Testis (tissue), 3 donors: ENCODE results near the gene DDX31. TPM values are rescaled to one million over a fixed set of nuclear protein-coding genes. Genes with fewer than 3 reads are reported as not detected.

Experiments
- DNase-seq: peaks from one replicate; pipeline ENCODE4 v3.0.0-alpha.2; 2019
- H3K27ac ChIP-seq, 2 donors: fragments of 200-600 bp; sonication (generic); one replicate each; pipeline ENCODE4 v1.5.1; 2019
- H3K27me3 ChIP-seq: fragments of 200-600 bp; sonication (generic); one replicate; pipeline ENCODE4 v1.5.1; 2019
- H3K36me3 ChIP-seq: fragments of 200-600 bp; sonication (generic); one replicate; pipeline ENCODE4 v1.5.1; 2017; ENCODE audit warnings: low read depth; ENCODE audit errors: missing control alignments
- H3K4me1 ChIP-seq: fragments of 200-600 bp; sonication (generic); one replicate; pipeline ENCODE4 v1.5.1; 2019
- H3K4me3 ChIP-seq, 2 donors: fragments of 200-600 bp; sonication (generic); one replicate each; pipeline ENCODE4 v1.5.1; 2017 to 2019
- H3K9me3 ChIP-seq: fragments of 200-600 bp; sonication (generic); one replicate; pipeline ENCODE4 v1.5.1; 2017
- CTCF ChIP-seq, 3 experiments: fragments of 450-650 bp in 2 of 3; fragments of 200-600 bp in 1 of 3; sonication (generic) in 1 of 3; IDR thresholded peaks; one replicate each; pipeline ENCODE4 v1.5.1; 2016 to 2019; ENCODE audit warnings: antibody characterized with exemption in 3 of 3, mild to moderate bottlenecking in 2 of 3, moderate library complexity in 1 of 3
- POLR2A ChIP-seq: fragments of 450-650 bp; IDR thresholded peaks from one replicate; pipeline ENCODE4 v1.6.1; 2017; ENCODE audit warnings: antibody characterized with exemption, mild to moderate bottlenecking, moderate library complexity
- WGBS, 2 donors: methylation state at CpG; one replicate each; pipeline ENCODE4 v1.1.5; 2018; 5-methylcytosine and 5-hydroxymethylcytosine counted together
- intact Hi-C: fragments of 100-400 bp; cut with DNase I; formaldehyde crosslinking; loops from one replicate; pipeline ENCODE4 v1.15.1; 2023; ENCODE audit warnings: low total_unique reads
- polyA plus RNA-seq: library from polyadenylated mRNA; stranded (reverse); fragments of 350-450 nt; fragmentation: Illumina TruSeq; extraction: RNeasy Lipid Tissue Mini Kit (QIAGEN cat#74804); gene quantifications from one replicate; pipeline ENCODE4 v1.2.3, GENCODE V29; 2014; ENCODE audit warnings: low read depth, low replicate concordance; ENCODE audit not compliant: insufficient read depth
- total RNA-seq, 2 donors: library from RNA; depleted of rRNA; stranded (reverse); fragments of >200 nt; gene quantifications; one replicate each; pipeline ENCODE4 v1.2.3, GENCODE V29; 2016

Gene DDX31
- total and polyA plus RNA-seq, 3 donors from 2014 or later: 17.9 to 24.2 (median 21.1) TPM

DNA sequence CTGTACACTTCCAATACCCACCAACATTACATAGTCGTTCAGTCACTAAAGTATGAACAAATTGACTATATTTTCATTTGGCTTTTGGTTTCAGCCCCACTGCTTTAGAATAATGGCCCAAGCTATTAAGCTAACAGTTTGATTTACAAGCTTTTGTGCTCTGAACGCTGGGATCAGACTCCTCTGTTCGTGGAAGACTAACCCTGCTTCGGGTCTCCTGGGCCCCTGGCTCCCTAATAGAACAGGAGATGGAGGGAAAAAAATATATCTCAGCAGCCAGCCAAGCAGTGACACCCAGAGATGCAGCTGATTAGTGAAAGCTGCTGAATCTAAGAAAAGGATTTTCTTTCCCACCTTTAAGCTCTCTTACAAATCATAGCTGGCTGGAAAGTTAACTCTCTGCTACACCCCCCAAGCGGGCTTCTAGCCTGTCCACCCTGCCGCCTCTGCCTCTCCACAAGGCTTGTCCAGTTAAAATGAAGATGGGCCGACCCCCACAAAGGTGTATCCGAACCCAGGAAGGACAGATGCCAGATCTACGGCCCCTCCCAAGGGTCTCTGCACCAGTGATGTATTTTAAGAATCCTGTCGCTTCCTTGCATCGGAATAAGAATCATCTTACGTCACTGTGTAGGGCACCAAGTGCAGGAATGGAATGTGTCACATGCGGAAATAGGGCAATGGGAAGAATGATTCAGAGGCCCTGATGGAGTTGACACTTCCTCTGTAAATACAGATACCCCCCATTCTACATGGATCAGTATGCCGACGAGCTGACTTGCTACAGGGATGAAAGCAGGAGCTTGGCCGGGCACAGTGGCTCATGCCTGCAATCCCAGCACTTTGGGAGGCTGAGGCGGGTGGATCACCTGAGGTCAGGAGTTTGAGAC is 120.8 kb downstream of the DDX31 start:
- no peaks in the 10 kb centered on the region for H3K27me3 ChIP-seq
- DNase-seq: no peak
- intact Hi-C loops: no loop called here
- no peak for TF ChIP-seq CTCF (IDR thresholded peaks at IDR 0.05)
- no peak for TF ChIP-seq POLR2A
- no peaks in the 10 kb centered on the region for H3K36me3 ChIP-seq
- no peak overlapping the region for H3K27ac ChIP-seq
- no peaks in the 10 kb centered on the region for H3K4me1 ChIP-seq
- no peak overlapping the region for H3K4me3 ChIP-seq
- no peaks in the 10 kb centered on the region for H3K9me3 ChIP-seq
- 65 to 76% methylated on average over 17 of the region's 17 CpGs for WGBS, 2 donors

DNA sequence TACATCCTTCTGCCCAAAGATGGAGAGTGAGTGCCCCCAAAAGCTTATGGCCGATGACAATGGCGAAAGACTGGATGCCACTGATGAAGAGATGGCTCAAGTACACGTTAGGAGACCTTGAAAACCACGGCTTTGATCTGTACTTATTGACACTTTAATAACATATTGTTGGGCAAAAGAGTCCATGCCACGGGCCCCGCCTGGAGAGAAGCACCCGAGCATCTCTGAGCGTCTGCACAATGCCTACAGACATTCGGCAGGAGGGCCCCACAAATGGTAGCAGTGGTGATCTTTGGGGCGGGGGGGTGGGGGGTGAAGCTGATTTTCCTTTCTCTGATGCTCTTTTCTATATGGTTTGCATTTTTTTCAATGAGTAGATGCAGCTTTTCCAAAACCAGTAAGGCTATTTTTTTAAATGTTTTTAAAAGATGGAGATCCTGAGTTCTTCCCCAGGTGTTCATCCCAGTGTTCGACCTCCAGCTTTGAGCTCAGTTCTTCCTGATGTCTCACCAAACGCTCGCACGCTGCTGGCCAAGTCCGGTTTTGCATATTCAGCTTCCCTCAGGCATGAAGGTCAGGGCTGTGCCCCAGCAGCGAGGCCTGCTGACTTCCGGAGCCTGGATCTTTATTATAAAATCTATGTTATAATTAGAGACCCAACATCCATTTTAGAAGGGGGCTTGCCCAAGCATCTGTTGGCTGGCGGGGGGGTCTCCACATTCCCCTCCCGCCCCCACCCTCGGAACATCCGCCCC is 121.6 kb downstream of the DDX31 start:
- Histone ChIP-seq H3K4me3 (no peak overlapping the region), H3K27ac (no peak overlapping the region), H3K9me3 (no peaks in the 10 kb centered on the region), H3K4me1 (no peaks in the 10 kb centered on the region), H3K36me3 (no peaks in the 10 kb centered on the region), H3K27me3 (no peaks in the 10 kb centered on the region)
- DNase-seq: no peak
- intact Hi-C loops: no loop called here
- 75 to 78% methylated on average over 21 of the region's 21 CpGs for WGBS, 2 donors
- TF ChIP-seq POLR2A: no peak
- no peak for TF ChIP-seq CTCF (IDR thresholded peaks at IDR 0.05)

- no peaks in the 10 kb centered on the region for H3K27me3 ChIP-seq
- TF ChIP-seq POLR2A: no peak
- no peak for TF ChIP-seq CTCF (IDR thresholded peaks at IDR 0.05)
- no peak for DNase-seq
- intact Hi-C loops: no loop called here
- no peak overlapping the region for H3K27ac ChIP-seq
- H3K4me1 ChIP-seq: no peaks in the 10 kb centered on the region
- 85 to 95% methylated on average over 10 to 12 of the region's 13 CpGs for WGBS, 2 donors
- H3K4me3 ChIP-seq: no peak overlapping the region
- no peaks in the 10 kb centered on the region for H3K9me3 ChIP-seq
- H3K36me3 ChIP-seq: no peaks in the 10 kb centered on the region
Measured at GRCh38 chr9:132547436-132547835, 122.3 kb downstream of the DDX31 start.

DNA sequence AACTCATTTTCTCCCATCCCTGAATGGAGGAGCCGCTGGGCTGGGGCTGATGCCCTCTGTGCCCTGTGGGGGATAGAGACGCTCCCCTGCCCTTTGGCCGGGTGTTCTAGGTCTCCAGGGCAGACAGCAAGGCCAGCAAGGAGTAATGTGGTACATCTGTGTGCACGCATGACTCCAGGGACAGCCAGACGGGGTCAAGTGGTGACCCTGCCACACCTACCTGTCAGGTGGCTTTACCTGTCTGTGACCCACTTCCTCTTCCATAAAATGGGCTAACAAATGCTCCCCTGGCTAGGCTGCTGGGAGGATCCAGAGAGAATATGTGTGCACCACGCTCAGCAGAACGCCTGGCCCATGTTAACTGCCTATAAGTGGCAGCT is 122.7 kb downstream of the DDX31 start:
- H3K4me3 ChIP-seq: no peak overlapping the region
- H3K27me3 ChIP-seq: no peaks in the 10 kb centered on the region
- no peaks in the 10 kb centered on the region for H3K4me1 ChIP-seq
- H3K9me3 ChIP-seq: no peaks in the 10 kb centered on the region
- DNase-seq: no peak
- no peaks in the 10 kb centered on the region for H3K36me3 ChIP-seq
- WGBS, 2 donors: 76 to 100% methylated on average over 2 to 7 of the region's 7 CpGs
- H3K27ac ChIP-seq: no peak overlapping the region
- intact Hi-C loops: no loop called here
- no peak for TF ChIP-seq CTCF (IDR thresholded peaks at IDR 0.05)
